ENCODE measurements around the gene ADAMTSL1. TPM values are rescaled to one million over a fixed set of nuclear protein-coding genes. Genes with fewer than 3 reads are reported as not detected.

Gene ADAMTSL1
- total and polyA plus RNA-seq, 12 donors, result 0.37 to 5.2 (median 1.9) TPM

DNA sequence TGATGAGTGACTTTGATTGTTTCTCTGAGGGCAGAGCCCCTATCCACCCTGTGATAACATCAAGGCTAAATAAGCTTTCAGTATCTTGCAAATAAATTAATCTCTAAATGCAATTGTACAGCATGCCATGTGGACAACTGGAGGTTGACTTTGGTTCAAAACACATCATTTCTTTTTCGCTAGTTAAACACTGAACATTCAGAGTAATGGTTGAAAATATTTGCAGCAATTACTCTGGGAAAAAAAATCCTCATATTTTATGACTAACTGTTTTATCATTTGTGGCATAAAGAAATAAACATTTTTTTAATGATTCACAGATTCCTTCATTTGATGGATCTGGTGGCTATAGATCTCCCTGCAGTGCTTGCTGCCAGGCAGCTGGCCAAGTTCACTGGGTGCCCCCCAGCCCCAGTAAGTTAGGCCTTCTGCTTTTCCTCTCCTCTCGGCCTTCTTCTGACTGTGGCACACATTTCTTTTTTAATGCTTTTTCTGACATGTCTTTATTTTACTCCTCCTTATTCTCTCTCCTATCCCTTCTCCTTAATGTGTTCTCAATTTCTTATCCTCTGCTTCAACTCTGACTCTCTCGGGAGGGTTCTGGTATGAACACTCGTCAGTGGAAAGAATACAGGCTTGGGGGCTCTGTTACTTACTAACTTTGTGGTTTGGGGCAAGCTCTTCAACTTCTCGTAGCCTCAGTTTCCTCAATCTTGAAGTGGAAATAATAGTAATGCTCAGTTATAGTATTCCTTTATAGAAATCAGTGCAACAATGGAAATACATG, 69.6 kb downstream of the ADAMTSL1 start:
- ATAC-seq (no peak), DNase-seq (no peak)
- 78 to 81% methylated on average over 5 of the region's 5 CpGs for WGBS, 2 donors
- Histone ChIP-seq H3K9me3 (no peaks in the 10 kb centered on the region), H3K27me3 (no peaks in the 10 kb centered on the region), H3K27ac (peak overlapping the region in 2 of 10 donors; percentile 24 to 46), H3K4me3 (no peak overlapping the region), H3K4me1 (peaks cover 0 to 19% (median 6%) of the 10 kb centered on the region in 9 donors), H3K36me3 (no peaks in the 10 kb centered on the region)
- TF ChIP-seq, protein P1, sequence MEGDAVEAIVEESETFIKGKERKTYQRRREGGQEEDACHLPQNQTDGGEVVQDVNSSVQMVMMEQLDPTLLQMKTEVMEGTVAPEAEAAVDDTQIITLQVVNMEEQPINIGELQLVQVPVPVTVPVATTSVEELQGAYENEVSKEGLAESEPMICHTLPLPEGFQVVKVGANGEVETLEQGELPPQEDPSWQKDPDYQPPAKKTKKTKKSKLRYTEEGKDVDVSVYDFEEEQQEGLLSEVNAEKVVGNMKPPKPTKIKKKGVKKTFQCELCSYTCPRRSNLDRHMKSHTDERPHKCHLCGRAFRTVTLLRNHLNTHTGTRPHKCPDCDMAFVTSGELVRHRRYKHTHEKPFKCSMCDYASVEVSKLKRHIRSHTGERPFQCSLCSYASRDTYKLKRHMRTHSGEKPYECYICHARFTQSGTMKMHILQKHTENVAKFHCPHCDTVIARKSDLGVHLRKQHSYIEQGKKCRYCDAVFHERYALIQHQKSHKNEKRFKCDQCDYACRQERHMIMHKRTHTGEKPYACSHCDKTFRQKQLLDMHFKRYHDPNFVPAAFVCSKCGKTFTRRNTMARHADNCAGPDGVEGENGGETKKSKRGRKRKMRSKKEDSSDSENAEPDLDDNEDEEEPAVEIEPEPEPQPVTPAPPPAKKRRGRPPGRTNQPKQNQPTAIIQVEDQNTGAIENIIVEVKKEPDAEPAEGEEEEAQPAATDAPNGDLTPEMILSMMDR (IDR thresholded peaks at IDR 0.05), result no peak
- intact Hi-C loops (cut with DNase I), result no loop called here

DNA sequence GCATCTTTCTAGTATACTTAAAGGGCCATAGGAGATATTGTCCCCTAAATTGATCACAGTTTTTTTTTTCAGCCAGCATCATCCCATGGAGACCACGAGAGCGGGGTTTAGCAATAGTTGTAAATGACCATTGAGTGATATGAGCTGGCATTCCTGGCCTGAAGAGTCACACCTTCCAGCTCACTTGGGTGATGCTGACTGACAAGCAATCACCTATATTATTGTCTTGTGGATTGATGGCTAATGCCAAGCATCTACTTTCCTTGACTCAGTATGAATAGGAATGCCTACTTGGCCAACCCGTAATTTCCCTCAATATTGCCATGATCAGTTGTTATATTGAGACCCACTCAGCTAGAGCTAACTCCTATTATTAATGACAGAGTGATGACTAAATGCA, 70.5 kb downstream of the ADAMTSL1 start:
- H3K4me1 ChIP-seq, result peaks cover 0 to 19% (median 6%) of the 10 kb centered on the region in 9 donors
- TF ChIP-seq, protein P1 (IDR thresholded peaks at IDR 0.05), result no peak
- H3K4me3 ChIP-seq, result no peak overlapping the region
- H3K9me3 ChIP-seq, result no peaks in the 10 kb centered on the region
- no peaks in the 10 kb centered on the region for H3K36me3 ChIP-seq
- no peaks in the 10 kb centered on the region for H3K27me3 ChIP-seq
- H3K27ac ChIP-seq, result no peak overlapping the region
- ATAC-seq (no peak), DNase-seq (no peak)
- WGBS, 2 donors, result 98 to 99% methylated on average over 3 of the region's 3 CpGs
- intact Hi-C loops (cut with DNase I), result no loop called here

DNA sequence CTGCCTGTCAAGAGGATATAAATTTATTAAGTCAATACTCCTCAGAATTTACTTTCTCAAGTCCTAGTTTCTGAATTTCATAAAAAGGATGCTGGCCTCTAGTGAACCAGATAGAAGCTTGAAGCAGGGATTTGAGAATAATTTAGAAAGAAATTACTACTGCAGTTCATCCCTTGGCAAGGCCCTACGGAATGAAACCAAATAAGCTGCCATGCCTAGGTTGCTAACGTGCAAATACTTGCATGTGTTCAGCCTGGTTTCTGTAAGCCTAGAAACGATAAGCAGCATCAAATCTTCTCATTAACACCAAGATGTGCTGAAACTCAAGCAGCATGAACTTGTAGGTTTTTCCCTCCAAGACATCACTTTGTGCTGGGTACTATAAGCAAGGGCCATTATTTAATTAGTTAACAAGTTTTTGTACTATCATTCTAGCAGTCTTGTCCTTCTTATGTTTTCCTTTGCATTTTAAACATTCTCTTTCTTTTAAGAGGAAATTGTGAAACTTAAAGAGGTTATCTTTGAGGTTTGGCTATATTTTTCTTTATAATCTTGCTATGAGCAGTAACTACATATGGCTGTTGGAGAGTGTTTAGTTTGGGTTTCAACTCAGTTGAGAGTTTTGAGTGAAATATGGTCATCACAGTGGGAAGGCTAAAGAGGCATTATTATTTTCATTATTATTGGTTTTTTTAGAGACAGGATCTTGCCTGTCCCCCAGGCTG, 71.8 kb downstream of the ADAMTSL1 start:
- H3K27ac ChIP-seq, result no peak overlapping the region
- DNase-seq (no peak), ATAC-seq (no peak)
- H3K9me3 ChIP-seq, result no peaks in the 10 kb centered on the region
- no peak overlapping the region for H3K4me3 ChIP-seq
- TF ChIP-seq, protein P1 (IDR thresholded peaks at IDR 0.05), result no peak
- intact Hi-C loops (cut with DNase I), result no loop called here
- H3K27me3 ChIP-seq, result no peaks in the 10 kb centered on the region
- WGBS, 2 donors, result 90 to 91% methylated on average over 3 of the region's 3 CpGs
- H3K36me3 ChIP-seq, result no peaks in the 10 kb centered on the region
- peaks cover 0 to 19% (median 6%) of the 10 kb centered on the region in 9 donors for H3K4me1 ChIP-seq

DNA sequence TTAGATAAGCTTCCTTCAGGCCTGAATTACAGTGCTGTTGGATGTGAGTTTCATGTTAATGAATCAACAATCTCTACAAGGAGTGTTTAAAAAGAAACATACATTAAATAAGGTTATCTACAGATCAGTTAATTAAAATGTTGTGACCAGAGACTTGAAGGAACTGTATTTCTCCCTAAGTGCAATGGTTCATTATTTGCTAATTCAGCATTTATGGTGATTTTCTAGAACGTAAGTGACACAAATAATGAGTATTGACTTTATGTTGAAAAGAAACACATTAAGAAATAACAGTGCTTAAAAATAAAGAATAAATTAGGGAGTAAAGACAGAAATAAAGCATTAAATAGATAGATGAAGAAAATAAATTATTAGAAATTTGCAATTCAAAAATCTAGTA, 74.5 kb downstream of the ADAMTSL1 start:
- DNase-seq (no peak), ATAC-seq (no peak)
- Histone ChIP-seq H3K27me3 (no peaks in the 10 kb centered on the region), H3K27ac (no peak overlapping the region), H3K4me3 (no peak overlapping the region), H3K36me3 (no peaks in the 10 kb centered on the region), H3K9me3 (peaks cover 0 to under 1% (median 0%) of the 10 kb centered on the region in 11 donors), H3K4me1 (peaks cover 0 to 8% (median 3%) of the 10 kb centered on the region in 9 donors)
- intact Hi-C loops (cut with DNase I), result no loop called here
- TF ChIP-seq, protein P1 (IDR thresholded peaks at IDR 0.05), result no peak
- 97 to 98% methylated on average over 1 of the region's 1 CpG for WGBS, 2 donors
